GM23338 (cell line): ENCODE results near the gene SCLT1. TPM values are rescaled to one million over a fixed set of nuclear protein-coding genes. Genes with fewer than 3 reads are reported as not detected.

Source experiments
- ATAC-seq: fragments of 200-7000 bp; cut with Tn5 transposase; 3 replicates; pipeline ENCODE4 v1.9.1; 2020
- DNase-seq: peaks from one replicate; pipeline ENCODE4 v3.0.0-alpha.2; 2015; ENCODE audit warnings: low spot score
- H2AFZ ChIP-seq: fragments of 200-600 bp; sonication (generic); 2 replicates; pipeline ENCODE4 v1.8.0; 2016; ENCODE audit warnings: antibody characterized with exemption, mild to moderate bottlenecking, moderate library complexity
- H3F3A ChIP-seq: fragments of 200-600 bp; sonication (generic); replicated peaks from 2 replicates; pipeline ENCODE4 v1.8.0; 2017; ENCODE audit warnings: antibody characterized with exemption, mixed run types, low read depth
- H3K27ac ChIP-seq: fragments of 200-600 bp; sonication (generic); 2 replicates; pipeline ENCODE4 v1.6.1; 2016; ENCODE audit warnings: low read depth
- H3K27me3 ChIP-seq: fragments of 200-600 bp; sonication (generic); 2 replicates; pipeline ENCODE4 v1.8.0; 2016; ENCODE audit warnings: mild to moderate bottlenecking, mixed run types, moderate library complexity; ENCODE audit not compliant: insufficient read depth
- H3K36me3 ChIP-seq: fragments of 200-600 bp; sonication (generic); 2 replicates; pipeline ENCODE4 v1.8.0; 2016; ENCODE audit warnings: mild to moderate bottlenecking; ENCODE audit not compliant: insufficient read depth
- H3K4me1 ChIP-seq: fragments of 200-600 bp; sonication (generic); 2 replicates; pipeline ENCODE4 v1.8.0; 2016; ENCODE audit warnings: mild to moderate bottlenecking, moderate library complexity; ENCODE audit not compliant: insufficient read depth
- H3K4me2 ChIP-seq: fragments of 200-600 bp; sonication (generic); 2 replicates; pipeline ENCODE4 v1.7.1; 2017; ENCODE audit warnings: mixed run types
- H3K4me3 ChIP-seq: fragments of 200-600 bp; sonication (generic); 2 replicates; pipeline ENCODE4 v1.6.1; 2016; ENCODE audit warnings: mixed run types
- H3K79me2 ChIP-seq: fragments of 200-600 bp; sonication (generic); replicated peaks from 2 replicates; pipeline ENCODE4 v1.8.0; 2017; ENCODE audit warnings: mild to moderate bottlenecking; ENCODE audit not compliant: insufficient read depth
- H3K9me2 ChIP-seq: fragments of 200-600 bp; sonication (generic); 2 replicates; pipeline ENCODE4 v1.8.0; 2017; ENCODE audit not compliant: insufficient read depth
- H4K20me1 ChIP-seq: fragments of 200-600 bp; sonication (generic); replicated peaks from 2 replicates; pipeline ENCODE4 v1.8.0; 2017; ENCODE audit warnings: mild to moderate bottlenecking; ENCODE audit not compliant: insufficient read depth
- H3K27ac Mint-ChIP-seq: 2 replicates; pipeline ENCODE4 v1.8.0; 2020; ENCODE audit warnings: inconsistent platforms, mild to moderate bottlenecking, moderate library complexity, mixed read lengths
- H3K27me3 Mint-ChIP-seq: 3 replicates; pipeline ENCODE4 v1.8.0; 2022; ENCODE audit warnings: low read depth, mild to moderate bottlenecking, moderate library complexity, mixed read lengths, inconsistent platforms; ENCODE audit not compliant: insufficient read depth, poor library complexity
- H3K36me3 Mint-ChIP-seq: 3 replicates; pipeline ENCODE4 v1.8.0; 2021; ENCODE audit warnings: low read depth, mild to moderate bottlenecking, inconsistent platforms, moderate library complexity, mixed read lengths
- H3K4me1 Mint-ChIP-seq: 3 replicates; pipeline ENCODE4 v1.8.0; 2020; ENCODE audit warnings: mild to moderate bottlenecking, inconsistent platforms, mixed read lengths
- H3K4me3 Mint-ChIP-seq: 3 replicates; pipeline ENCODE4 v1.8.0; 2021; ENCODE audit warnings: moderate library complexity, mild to moderate bottlenecking, inconsistent platforms, mixed read lengths
- H3K9me3 Mint-ChIP-seq: 3 replicates; pipeline ENCODE4 v1.8.0; 2020; ENCODE audit warnings: moderate library complexity, mild to moderate bottlenecking, inconsistent platforms, mixed read lengths
- CREB1 ChIP-seq: fragments of 250-450 bp; sonication (Bioruptor Pico); IDR thresholded peaks from 2 replicates; pipeline ENCODE4 v1.5.0; 2020; ENCODE audit warnings: low read depth, mild to moderate bottlenecking, moderate library complexity
- CTCF ChIP-seq, 2 experiments: fragments of 200-600 bp in 1 of 2; sonication (generic) in 1 of 2; conservative IDR thresholded peaks; 2 replicates each; pipeline versions ENCODE4 v1.5.1 to v1.6.1; 2016 to 2017; ENCODE audit warnings: antibody characterized with exemption in 2 of 2, low read depth in 2 of 2, mild to moderate bottlenecking in 2 of 2, moderate library complexity in 1 of 2
- ETS1 ChIP-seq: IDR thresholded peaks from 2 replicates; pipeline ENCODE4 v1.6.1; 2016; ENCODE audit warnings: antibody characterized with exemption
- EZH2 ChIP-seq: fragments of 200-600 bp; sonication (generic); IDR thresholded peaks from one replicate; pipeline ENCODE4 v1.8.0; 2017; ENCODE audit warnings: antibody characterized with exemption, mild to moderate bottlenecking, low read depth; ENCODE audit not compliant: unreplicated experiment
- EZH2phosphoT487 ChIP-seq: fragments of 200-600 bp; sonication (generic); IDR thresholded peaks from one replicate; pipeline ENCODE4 v1.8.1; 2018; ENCODE audit warnings: antibody characterized with exemption; ENCODE audit not compliant: unreplicated experiment
- JUNB ChIP-seq: IDR thresholded peaks from one replicate; pipeline ENCODE4 v1.6.1; 2016; ENCODE audit warnings: antibody characterized with exemption; ENCODE audit not compliant: unreplicated experiment
- NANOG ChIP-seq: IDR thresholded peaks from 2 replicates; pipeline ENCODE4 v1.6.1; 2016; ENCODE audit warnings: antibody characterized with exemption, borderline replicate concordance
- POLR2AphosphoS5 ChIP-seq: IDR thresholded peaks from 2 replicates; pipeline ENCODE4 v1.6.1; 2016; ENCODE audit warnings: antibody characterized with exemption, low read depth
- REST ChIP-seq: IDR thresholded peaks from one replicate; pipeline ENCODE4 v1.6.1; 2018; ENCODE audit warnings: antibody characterized with exemption; ENCODE audit not compliant: unreplicated experiment
- STAT1 ChIP-seq: IDR thresholded peaks from one replicate; pipeline ENCODE4 v1.6.1; 2016; ENCODE audit warnings: antibody characterized with exemption; ENCODE audit not compliant: unreplicated experiment
- ZNF331 ChIP-seq: fragments of 250-450 bp; sonication (Bioruptor Pico); IDR thresholded peaks from 2 replicates; pipeline ENCODE4 v1.5.0; 2020; ENCODE audit warnings: low read depth, mild to moderate bottlenecking, moderate library complexity
- ZNF462 ChIP-seq: fragments of 250-450 bp; sonication (Bioruptor Pico); IDR thresholded peaks from 2 replicates; pipeline ENCODE4 v1.5.0; 2020; ENCODE audit warnings: mild to moderate bottlenecking, moderate library complexity
- polyA plus RNA-seq: library from polyadenylated mRNA; unstranded; fragments of >200 nt; fragmentation: Nextera tagmentation; extraction: Ambion mirVana; gene quantifications from 2 replicates; pipeline ENCODE4 v1.2.1, GENCODE V29; 2016
- total RNA-seq: library from RNA; depleted of rRNA; stranded (reverse); fragments of >200 nt; shearing (Covaris generic); gene quantifications from 2 replicates; pipeline ENCODE4 v1.2.3, GENCODE V29; 2014

The SCLT1 gene
- total and polyA plus RNA-seq, 2 experiments from 2014 or later = 18.5 to 18.9 TPM

GRCh38 chr4:128876200-128876599, 217.1 kb downstream of the SCLT1 start (continued):
- TF ChIP-seq ETS1 = no peak

GRCh38 chr4:128871948-128872347, 221.4 kb downstream of the SCLT1 start:
- H3K4me1 ChIP-seq = no peaks in the 10 kb centered on the region
- peaks cover 72% of the 10 kb centered on the region for H3F3A ChIP-seq
- peaks cover 72% of the 10 kb centered on the region for H3K36me3 Mint-ChIP-seq
- H2AFZ ChIP-seq = no peak overlapping the region
- H3K9me3 Mint-ChIP-seq = no peaks in the 10 kb centered on the region
- peaks cover 55% of the 10 kb centered on the region for H3K4me1 Mint-ChIP-seq
- no peak for ATAC-seq
- no peak overlapping the region for H3K4me3 Mint-ChIP-seq
- H3K4me2 ChIP-seq = no peak overlapping the region
- no peaks in the 10 kb centered on the region for H3K27me3 ChIP-seq
- H3K27ac Mint-ChIP-seq = peak overlapping the region; percentile 82
- peaks cover 28% of the 10 kb centered on the region for H3K79me2 ChIP-seq
- peaks cover 69% of the 10 kb centered on the region for H3K36me3 ChIP-seq
- no peak for DNase-seq
- H4K20me1 ChIP-seq = peaks cover 52% of the 10 kb centered on the region
- no peak overlapping the region for H3K4me3 ChIP-seq
- H3K9me2 ChIP-seq = no peaks in the 10 kb centered on the region
- H3K27me3 Mint-ChIP-seq = peaks cover 16% of the 10 kb centered on the region
- H3K27ac ChIP-seq = peak overlapping the region; percentile 43
- TF ChIP-seq STAT1 = no peak
- TF ChIP-seq ETS1 = no peak
- TF ChIP-seq EZH2 = no peak
- no peak for TF ChIP-seq JUNB
- TF ChIP-seq ZNF462 = no peak
- TF ChIP-seq REST = no peak
- TF ChIP-seq NANOG = no peak
- TF ChIP-seq EZH2phosphoT487 = no peak
- TF ChIP-seq CTCF (conservative IDR thresholded peaks at IDR 0.05; ENCODE audit: low read depth in 2 of 2) = no peak
- TF ChIP-seq ZNF331 (CRISPR knock-in tag) = no peak
- no peak for TF ChIP-seq POLR2AphosphoS5
- no peak for TF ChIP-seq CREB1 (CRISPR knock-in tag)
